NCI-H1417 (cell line): ENCODE results near the gene SEMA3B.

Source experiments
- DNase-seq, 3 experiments: peaks; one replicate each; lab custom pipeline; 2025; lab: John Stamatoyannopoulos, UW

Gene SEMA3B

GRCh38 chr3:50317300-50317699 lies 48.4 kb downstream of the SEMA3B start:
- DNase-seq, result no peak

- DNase-seq, result no peak
Observed at GRCh38 chr3:50318163-50318562, 49.2 kb downstream of the SEMA3B start.

- DNase-seq, result no peak
Observed at GRCh38 chr3:50318615-50319014, 49.7 kb downstream of the SEMA3B start.

GRCh38 chr3:50319181-50319893 lies 50.4 kb downstream of the SEMA3B start:
- DNase-seq, result no peak

GRCh38 chr3:50319894-50320625 lies 51.1 kb downstream of the SEMA3B start:
- no peak for DNase-seq

GRCh38 chr3:50320853-50321335 lies 51.9 kb downstream of the SEMA3B start:
- DNase-seq, result peak; percentile 71 to 84 (median 79)

- DNase-seq, result peak; percentile 82 to 92 (median 91)
Observed at GRCh38 chr3:50321336-50322114, 52.6 kb downstream of the SEMA3B start.

- DNase-seq, result no peak
Observed at GRCh38 chr3:50322115-50322385, 53.1 kb downstream of the SEMA3B start.

- peak in 2 of 3 experiments; percentile 46 to 61 for DNase-seq
Observed at GRCh38 chr3:50322386-50323091, 53.6 kb downstream of the SEMA3B start, which contains the start of gene HYAL2. Gene HYAL2, minus strand, starts transcription at chr3:50322745. Its CDS starts 2,256 bp downstream, at chr3:50320489.

GRCh38 chr3:50323092-50323600 lies 54.2 kb downstream of the SEMA3B start:
- DNase-seq, result peak in 1 of 3 experiments; percentile 34

GRCh38 chr3:50323614-50324199 lies 54.8 kb downstream of the SEMA3B start:
- DNase-seq, result no peak

GRCh38 chr3:50324351-50325112 lies 55.6 kb downstream of the SEMA3B start:
- DNase-seq, result peak; percentile 27 to 65 (median 40)

GRCh38 chr3:50325113-50325480 lies 56.1 kb downstream of the SEMA3B start:
- no peak for DNase-seq

- DNase-seq, result no peak
Observed at GRCh38 chr3:50325497-50326181, 56.7 kb downstream of the SEMA3B start.

GRCh38 chr3:50326182-50326541 lies 57.2 kb downstream of the SEMA3B start:
- DNase-seq, result no peak

- no peak for DNase-seq
Observed at GRCh38 chr3:50327129-50327528, 58.2 kb downstream of the SEMA3B start.
